SK-N-SH (cell line): ENCODE data around the gene CREB5. TPM values are rescaled to one million over a fixed set of nuclear protein-coding genes. Genes with fewer than 3 reads are reported as not detected.
A peak's percentile ranks its signal among the peaks of the same experiment; 100 is the strongest.

Experiments used
- CHD2 ChIP-seq: fragments of 150-350 bp; IDR thresholded peaks from 2 replicates; pipeline ENCODE4 v1.6.1; 2018; ENCODE audit warnings: low read length; ENCODE audit not compliant: partially characterized antibody
- EZH2phosphoT487 ChIP-seq: fragments of 200-600 bp; sonication (generic); IDR thresholded peaks from 2 replicates; pipeline ENCODE4 v1.6.1; 2017; ENCODE audit warnings: low read depth, mixed run types, mild to moderate bottlenecking, antibody characterized with exemption, moderate library complexity, borderline replicate concordance
- FOXM1 ChIP-seq: IDR thresholded peaks from 2 replicates; pipeline ENCODE4 v1.4.0; 2012; ENCODE audit warnings: low read depth, mild to moderate bottlenecking
- GABPA ChIP-seq: IDR thresholded peaks from 2 replicates; pipeline ENCODE4 v1.4.0; 2012; ENCODE audit warnings: low read depth, mild to moderate bottlenecking
- MXI1 ChIP-seq: IDR thresholded peaks from 2 replicates; pipeline ENCODE4 v1.6.1; 2012; ENCODE audit warnings: mild to moderate bottlenecking, low read depth, low read length, improper control_type of control experiment
- NRF1 ChIP-seq: IDR thresholded peaks from 2 replicates; pipeline ENCODE4 v1.6.1; 2012; ENCODE audit warnings: low read depth, mild to moderate bottlenecking, low read length
- REST ChIP-seq: IDR thresholded peaks from 2 replicates; pipeline ENCODE4 v1.6.1; 2012; ENCODE audit warnings: mild to moderate bottlenecking, low read depth, low read length, moderate library complexity
- SIN3A ChIP-seq: IDR thresholded peaks from 2 replicates; pipeline ENCODE4 v1.6.1; 2012; ENCODE audit warnings: low read depth, mild to moderate bottlenecking, low read length, moderate library complexity, borderline replicate concordance
- TCF12 ChIP-seq: IDR thresholded peaks from 2 replicates; pipeline ENCODE4 v1.4.0; 2012
- USF2 ChIP-seq: fragments of 150-350 bp; IDR thresholded peaks from 2 replicates; pipeline ENCODE4 v1.6.1; 2017; ENCODE audit warnings: antibody characterized with exemption, low read length, low read depth, borderline replicate concordance
- YY1 ChIP-seq: IDR thresholded peaks from 2 replicates; pipeline ENCODE4 v1.4.0; 2012; ENCODE audit warnings: low read depth, mild to moderate bottlenecking
- polyA plus RNA-seq, 3 experiments: library from polyadenylated mRNA; depleted of rRNA; stranded (reverse); fragments of >200 nt; gene quantifications; 2 replicates each; pipeline ENCODE4 v1.2.3, GENCODE V29; 2012
- TF ChIP-seq, protein P1 (sequence below): fragments of 200-600 bp; sonication (generic); IDR thresholded peaks from 2 replicates; pipeline ENCODE4 v1.6.1; 2017; ENCODE audit warnings: antibody characterized with exemption, mild to moderate bottlenecking, moderate library complexity
- TF ChIP-seq, protein P2 (sequence below): IDR thresholded peaks from 2 replicates; pipeline ENCODE4; 2012

CREB5 gene
- polyA plus RNA-seq, 1 of the 3 experiments (the other 2 are of a cell fraction), result 19.3 TPM

DNA sequence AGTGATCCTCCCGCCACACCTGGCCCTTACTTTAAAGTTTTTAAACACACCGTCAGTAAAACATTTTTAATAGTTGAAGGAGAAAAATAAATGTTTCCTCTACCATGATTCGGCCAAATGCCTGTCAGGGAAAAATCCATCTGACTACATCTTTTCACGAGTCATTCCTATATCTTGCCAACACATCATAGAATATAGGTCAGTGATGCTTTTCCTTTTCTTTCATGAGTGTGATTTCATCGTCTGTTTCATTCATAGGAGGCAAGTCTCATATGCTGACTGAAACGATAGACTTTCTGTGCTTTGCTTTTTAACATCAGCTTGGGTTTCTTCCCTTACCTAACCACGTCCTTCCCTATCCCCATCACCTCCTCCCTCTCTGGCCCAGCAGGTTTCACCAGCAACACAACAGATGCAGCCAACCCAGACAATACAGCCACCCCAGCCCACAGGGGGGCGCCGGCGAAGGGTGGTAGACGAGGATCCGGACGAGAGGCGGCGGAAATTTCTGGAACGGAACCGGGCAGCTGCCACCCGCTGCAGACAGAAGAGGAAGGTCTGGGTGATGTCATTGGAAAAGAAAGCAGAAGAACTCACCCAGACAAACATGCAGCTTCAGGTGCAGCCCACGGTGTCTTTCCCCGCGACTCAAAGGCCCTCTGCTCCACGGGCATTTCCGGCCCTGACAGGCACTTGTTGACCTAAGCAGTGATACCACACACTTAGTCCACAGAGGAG lies 396.6 kb downstream of the CREB5 start (continued):
- TF ChIP-seq SIN3A (no peak), EZH2phosphoT487 (no peak), GABPA (no peak), FOXM1 (no peak), NRF1 (no peak), CHD2 (no peak), USF2 (no peak), REST (no peak), TCF12 (0 out of 2 replicates have a peak, but pooled peaks have one; percentile 2), MXI1 (no peak), YY1 (no peak)
- TF ChIP-seq, protein P1, sequence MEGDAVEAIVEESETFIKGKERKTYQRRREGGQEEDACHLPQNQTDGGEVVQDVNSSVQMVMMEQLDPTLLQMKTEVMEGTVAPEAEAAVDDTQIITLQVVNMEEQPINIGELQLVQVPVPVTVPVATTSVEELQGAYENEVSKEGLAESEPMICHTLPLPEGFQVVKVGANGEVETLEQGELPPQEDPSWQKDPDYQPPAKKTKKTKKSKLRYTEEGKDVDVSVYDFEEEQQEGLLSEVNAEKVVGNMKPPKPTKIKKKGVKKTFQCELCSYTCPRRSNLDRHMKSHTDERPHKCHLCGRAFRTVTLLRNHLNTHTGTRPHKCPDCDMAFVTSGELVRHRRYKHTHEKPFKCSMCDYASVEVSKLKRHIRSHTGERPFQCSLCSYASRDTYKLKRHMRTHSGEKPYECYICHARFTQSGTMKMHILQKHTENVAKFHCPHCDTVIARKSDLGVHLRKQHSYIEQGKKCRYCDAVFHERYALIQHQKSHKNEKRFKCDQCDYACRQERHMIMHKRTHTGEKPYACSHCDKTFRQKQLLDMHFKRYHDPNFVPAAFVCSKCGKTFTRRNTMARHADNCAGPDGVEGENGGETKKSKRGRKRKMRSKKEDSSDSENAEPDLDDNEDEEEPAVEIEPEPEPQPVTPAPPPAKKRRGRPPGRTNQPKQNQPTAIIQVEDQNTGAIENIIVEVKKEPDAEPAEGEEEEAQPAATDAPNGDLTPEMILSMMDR, result peak; percentile 42
- TF ChIP-seq, protein P2, sequence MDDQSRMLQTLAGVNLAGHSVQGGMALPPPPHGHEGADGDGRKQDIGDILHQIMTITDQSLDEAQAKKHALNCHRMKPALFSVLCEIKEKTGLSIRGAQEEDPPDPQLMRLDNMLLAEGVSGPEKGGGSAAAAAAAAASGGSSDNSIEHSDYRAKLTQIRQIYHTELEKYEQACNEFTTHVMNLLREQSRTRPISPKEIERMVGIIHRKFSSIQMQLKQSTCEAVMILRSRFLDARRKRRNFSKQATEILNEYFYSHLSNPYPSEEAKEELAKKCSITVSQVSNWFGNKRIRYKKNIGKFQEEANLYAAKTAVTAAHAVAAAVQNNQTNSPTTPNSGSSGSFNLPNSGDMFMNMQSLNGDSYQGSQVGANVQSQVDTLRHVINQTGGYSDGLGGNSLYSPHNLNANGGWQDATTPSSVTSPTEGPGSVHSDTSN, result peak; percentile 31; the same call in 1 of the 2 replicates
